ENCODE results near the gene LPP. TPM values are rescaled to one million over a fixed set of nuclear protein-coding genes. Genes with fewer than 3 reads are reported as not detected.

The LPP gene
- total RNA-seq, 1 donor from 2014 or later: 14.2 TPM

DNA sequence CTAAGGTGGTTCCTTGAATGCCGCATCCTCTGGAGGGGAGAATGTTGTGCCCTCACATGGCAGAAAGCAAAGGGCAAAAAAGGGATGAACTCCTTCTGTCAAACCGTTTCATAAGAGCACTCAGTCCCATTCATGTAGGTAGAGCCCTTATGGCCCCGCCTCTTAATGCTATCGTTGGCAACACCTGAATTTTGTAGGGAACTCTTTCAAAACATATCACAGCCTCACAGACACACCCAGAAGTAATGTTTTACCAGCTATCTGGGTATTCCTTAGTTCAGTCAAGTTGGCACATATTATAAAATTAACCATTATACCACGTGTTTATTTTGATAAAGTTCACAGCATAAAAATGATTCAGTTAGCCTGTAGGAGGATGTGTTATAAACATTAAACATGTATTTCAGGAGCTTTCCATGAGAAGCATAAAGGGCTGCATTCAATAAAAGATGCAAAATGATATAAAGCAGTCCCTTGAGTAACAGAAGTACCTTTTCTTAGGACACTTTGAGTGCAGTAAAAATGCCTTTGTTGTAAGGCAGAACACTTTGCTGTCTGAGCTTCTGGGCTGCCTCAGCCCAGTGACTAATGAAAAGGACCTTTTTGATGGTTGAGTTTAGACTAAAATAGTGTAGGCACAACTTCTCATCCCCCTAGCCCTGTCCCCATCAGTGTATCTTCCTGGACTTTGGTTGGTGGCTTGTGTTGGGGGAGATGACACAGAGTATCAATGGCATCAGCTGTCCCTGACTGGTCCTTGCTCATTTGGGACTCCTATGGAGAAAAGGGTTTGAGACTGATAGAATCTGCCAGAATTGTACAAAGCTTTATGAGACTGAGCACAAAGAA, 754.3 kb downstream of the LPP start:
- DNase-seq (ENCODE audit: low read depth): no peak
- Histone ChIP-seq H3K4me3 (ENCODE audit: low read depth, low read length) (no peak overlapping the region), H3K36me3 (ENCODE audit: control insufficient read depth, insufficient read depth, low read length) (no peaks in the 10 kb centered on the region), H3K27me3 (ENCODE audit: control insufficient read depth, insufficient read depth, low read length) (no peaks in the 10 kb centered on the region)
- no peak for FAIRE-seq
- TF ChIP-seq, protein P1, sequence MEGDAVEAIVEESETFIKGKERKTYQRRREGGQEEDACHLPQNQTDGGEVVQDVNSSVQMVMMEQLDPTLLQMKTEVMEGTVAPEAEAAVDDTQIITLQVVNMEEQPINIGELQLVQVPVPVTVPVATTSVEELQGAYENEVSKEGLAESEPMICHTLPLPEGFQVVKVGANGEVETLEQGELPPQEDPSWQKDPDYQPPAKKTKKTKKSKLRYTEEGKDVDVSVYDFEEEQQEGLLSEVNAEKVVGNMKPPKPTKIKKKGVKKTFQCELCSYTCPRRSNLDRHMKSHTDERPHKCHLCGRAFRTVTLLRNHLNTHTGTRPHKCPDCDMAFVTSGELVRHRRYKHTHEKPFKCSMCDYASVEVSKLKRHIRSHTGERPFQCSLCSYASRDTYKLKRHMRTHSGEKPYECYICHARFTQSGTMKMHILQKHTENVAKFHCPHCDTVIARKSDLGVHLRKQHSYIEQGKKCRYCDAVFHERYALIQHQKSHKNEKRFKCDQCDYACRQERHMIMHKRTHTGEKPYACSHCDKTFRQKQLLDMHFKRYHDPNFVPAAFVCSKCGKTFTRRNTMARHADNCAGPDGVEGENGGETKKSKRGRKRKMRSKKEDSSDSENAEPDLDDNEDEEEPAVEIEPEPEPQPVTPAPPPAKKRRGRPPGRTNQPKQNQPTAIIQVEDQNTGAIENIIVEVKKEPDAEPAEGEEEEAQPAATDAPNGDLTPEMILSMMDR (IDR thresholded peaks at IDR 0.05; ENCODE audit: insufficient read depth, low read length, severe bottlenecking): no peak

DNA sequence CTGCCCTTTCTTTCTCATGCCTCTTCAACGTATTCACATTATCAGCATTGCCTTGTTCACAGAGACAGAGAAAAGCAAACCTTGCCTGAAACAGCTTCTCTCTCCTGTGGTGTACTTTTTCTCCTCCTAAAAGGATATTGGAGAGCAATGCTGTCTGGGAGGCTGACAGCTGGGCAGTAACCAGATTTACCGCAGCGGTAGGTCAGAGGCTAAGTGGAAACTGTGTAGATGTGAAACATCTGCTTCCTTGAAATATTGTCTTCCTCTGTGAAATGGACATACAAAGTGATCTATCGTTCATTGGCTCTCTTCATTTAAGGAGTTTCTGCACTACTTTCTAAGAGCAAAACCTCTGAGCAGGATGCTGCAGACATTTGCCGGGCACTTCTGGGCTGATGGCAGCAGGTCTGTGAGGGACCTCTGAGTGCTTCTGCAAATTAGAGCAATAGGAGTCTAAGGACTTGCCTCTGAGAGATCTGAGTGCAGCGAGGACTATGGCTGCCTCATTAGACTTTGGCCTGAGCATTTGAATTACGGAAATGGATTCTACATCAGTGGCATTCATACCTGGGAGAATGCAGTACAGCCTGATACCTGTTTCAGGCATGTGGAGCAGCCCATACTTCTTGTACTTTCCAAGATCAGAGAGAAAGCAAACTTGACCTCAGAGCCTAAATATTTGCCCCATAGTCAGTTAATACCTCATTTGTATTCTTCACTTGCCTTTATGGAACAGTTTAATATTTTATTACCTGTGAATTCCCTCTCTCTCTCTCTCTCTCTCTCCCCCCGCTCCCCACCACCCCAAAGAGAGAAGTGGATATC, 757.3 kb downstream of the LPP start:
- Histone ChIP-seq H3K36me3 (ENCODE audit: control insufficient read depth, insufficient read depth, low read length) (no peaks in the 10 kb centered on the region), H3K4me3 (ENCODE audit: low read depth, low read length) (no peak overlapping the region), H3K27me3 (ENCODE audit: control insufficient read depth, insufficient read depth, low read length) (no peaks in the 10 kb centered on the region)
- no peak for FAIRE-seq
- TF ChIP-seq, protein P1 (IDR thresholded peaks at IDR 0.05; ENCODE audit: insufficient read depth, low read length, severe bottlenecking): no peak
- no peak for DNase-seq (ENCODE audit: low read depth)

DNA sequence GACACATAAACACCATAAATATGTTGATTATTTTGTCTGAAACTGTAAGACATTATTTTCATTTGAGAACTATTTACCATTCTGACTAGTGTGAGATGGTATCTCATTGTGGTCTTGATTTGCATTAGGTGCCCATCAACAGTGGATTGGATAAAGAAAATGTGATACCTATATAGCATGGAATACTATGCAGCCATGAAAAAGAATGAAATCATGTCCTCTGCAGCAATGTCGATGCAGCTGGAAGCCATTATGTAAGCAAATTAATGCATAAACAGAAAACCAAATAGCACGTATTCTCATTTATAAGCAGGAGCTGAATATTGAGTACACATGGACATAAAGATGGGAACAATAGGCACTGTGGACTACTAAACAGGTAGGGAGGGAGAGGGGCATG, 759.1 kb downstream of the LPP start:
- TF ChIP-seq, protein P1 (IDR thresholded peaks at IDR 0.05; ENCODE audit: insufficient read depth, low read length, severe bottlenecking): no peak
- DNase-seq (ENCODE audit: low read depth) (no peak), FAIRE-seq (no peak)
- H3K36me3 ChIP-seq (ENCODE audit: control insufficient read depth, insufficient read depth, low read length): no peaks in the 10 kb centered on the region
- no peaks in the 10 kb centered on the region for H3K27me3 ChIP-seq (ENCODE audit: control insufficient read depth, insufficient read depth, low read length)
- no peak overlapping the region for H3K4me3 ChIP-seq (ENCODE audit: low read depth, low read length)

DNA sequence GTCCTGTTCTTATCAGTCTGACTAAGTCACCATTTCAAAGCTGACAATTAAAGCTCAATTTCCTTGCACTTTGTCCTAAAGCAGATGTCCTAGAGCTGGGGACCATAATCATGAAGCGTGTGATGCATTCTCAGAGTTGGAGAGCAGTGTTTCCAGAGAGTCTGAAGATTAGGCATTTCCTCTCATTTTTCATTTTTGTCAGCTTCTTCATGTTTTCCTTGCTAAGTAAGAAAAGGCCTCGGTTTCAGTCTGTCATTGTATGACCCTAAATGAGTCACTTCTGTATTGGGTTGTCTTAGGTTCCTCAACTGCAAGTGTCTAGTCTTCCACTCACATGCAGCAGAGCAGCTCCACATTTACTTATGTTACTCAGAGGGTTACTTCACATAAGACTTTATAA, 760.6 kb downstream of the LPP start:
- no peak for FAIRE-seq
- no peak overlapping the region for H3K4me3 ChIP-seq (ENCODE audit: low read depth, low read length)
- TF ChIP-seq, protein P1 (IDR thresholded peaks at IDR 0.05; ENCODE audit: insufficient read depth, low read length, severe bottlenecking): no peak
- DNase-seq (ENCODE audit: low read depth): peak; percentile 8
- no peaks in the 10 kb centered on the region for H3K27me3 ChIP-seq (ENCODE audit: control insufficient read depth, insufficient read depth, low read length)
- H3K36me3 ChIP-seq (ENCODE audit: control insufficient read depth, insufficient read depth, low read length): no peaks in the 10 kb centered on the region

DNA sequence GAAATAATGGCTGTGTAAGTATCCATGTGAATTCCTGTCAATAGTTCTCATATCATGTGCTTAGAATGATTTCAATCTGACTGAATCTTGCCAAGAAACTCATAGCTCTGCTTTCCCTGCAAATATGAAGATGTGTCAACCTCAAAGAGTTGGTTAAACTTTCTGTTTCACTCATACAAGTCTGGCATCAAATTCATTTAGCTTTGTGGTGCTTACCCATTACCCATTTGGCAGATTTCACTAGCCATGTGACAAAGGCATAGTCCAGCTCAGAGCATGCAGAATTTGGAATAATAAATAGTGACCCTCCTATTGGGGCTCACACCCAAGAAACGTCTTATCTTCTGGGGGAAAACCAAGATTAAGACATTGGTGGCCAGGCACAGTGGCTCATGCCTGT, 761.2 kb downstream of the LPP start:
- TF ChIP-seq, protein P1 (IDR thresholded peaks at IDR 0.05; ENCODE audit: insufficient read depth, low read length, severe bottlenecking): no peak
- Histone ChIP-seq H3K4me3 (ENCODE audit: low read depth, low read length) (no peak overlapping the region), H3K27me3 (ENCODE audit: control insufficient read depth, insufficient read depth, low read length) (no peaks in the 10 kb centered on the region), H3K36me3 (ENCODE audit: control insufficient read depth, insufficient read depth, low read length) (no peaks in the 10 kb centered on the region)
- FAIRE-seq (no peak), DNase-seq (ENCODE audit: low read depth) (no peak)
